NCI-H1930 (cell line): ENCODE measurements around the gene ELAVL1.
"Not testable (repeated sequence)": the region's sequence is repeated elsewhere in the genome, so short reads cannot be mapped to it uniquely, and the experiment has no call there.

Experiments
- DNase-seq, 2 experiments: peaks; one replicate each; lab custom pipeline; 2025; lab: John Stamatoyannopoulos, UW

ELAVL1 gene

DNA sequence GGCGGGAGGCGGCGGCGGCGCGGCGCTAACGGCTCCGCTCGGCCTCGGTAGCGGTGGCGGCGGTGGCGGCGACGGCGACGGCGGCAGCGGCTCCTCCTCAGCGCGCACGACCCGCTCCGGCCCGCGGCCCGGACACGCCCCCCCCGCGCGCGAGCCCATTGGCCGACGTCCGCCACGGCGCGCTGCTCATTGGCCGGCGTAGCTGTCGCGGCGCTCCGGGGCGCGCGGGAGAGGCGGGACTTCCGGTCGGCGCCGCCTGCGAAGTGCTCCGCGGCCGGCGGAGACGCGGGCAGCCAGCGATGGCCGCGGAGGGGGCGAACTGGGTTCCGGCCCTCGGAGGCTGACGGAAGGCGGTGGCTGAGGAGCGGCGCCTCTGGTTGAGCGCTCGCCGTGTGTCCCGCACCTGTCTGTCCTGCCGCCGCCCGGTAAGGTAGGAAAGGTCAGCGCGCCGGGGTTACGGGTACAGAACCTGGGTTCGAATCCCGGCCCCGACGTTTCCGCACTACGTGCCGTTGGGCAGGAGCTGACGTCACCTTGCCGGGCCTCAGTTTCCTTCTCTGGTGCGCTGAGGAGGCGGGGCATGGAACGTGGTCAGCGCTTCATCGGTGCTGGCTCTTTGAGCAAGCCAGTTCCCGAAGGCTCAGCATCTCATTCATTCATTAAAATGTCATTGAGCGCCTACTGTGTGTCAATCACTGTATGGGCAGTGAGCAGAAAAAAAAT is at the start of gene ELAVL1:
ELAVL1 (minus strand) TSS at position 108 of the 723 bp plus-strand sequence. CDS start 13,826 bp downstream, outside the sequence.
- peak; percentile 60 to 88 for DNase-seq

DNA sequence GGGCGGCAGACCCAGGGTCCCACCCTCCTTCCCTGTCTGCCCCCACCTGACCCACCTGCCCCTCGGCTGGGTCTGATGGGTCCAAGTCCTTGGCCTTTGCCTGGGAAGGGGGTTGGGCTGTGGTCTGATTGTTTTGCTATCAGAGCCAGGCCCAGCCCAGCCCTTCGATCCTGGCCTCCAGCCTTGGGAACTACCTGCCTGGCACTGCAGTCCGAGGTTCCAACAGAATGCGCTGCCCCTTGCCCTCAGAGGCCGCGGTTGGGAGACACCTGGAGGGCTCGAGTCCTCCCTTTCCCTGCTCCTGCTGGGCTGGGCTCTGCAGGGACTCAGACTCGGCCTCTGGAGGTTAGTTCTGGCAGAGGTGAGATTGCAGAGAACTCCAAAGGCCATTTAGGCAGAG is 48.7 kb upstream of the ELAVL1 start:
- DNase-seq, result no peak

DNA sequence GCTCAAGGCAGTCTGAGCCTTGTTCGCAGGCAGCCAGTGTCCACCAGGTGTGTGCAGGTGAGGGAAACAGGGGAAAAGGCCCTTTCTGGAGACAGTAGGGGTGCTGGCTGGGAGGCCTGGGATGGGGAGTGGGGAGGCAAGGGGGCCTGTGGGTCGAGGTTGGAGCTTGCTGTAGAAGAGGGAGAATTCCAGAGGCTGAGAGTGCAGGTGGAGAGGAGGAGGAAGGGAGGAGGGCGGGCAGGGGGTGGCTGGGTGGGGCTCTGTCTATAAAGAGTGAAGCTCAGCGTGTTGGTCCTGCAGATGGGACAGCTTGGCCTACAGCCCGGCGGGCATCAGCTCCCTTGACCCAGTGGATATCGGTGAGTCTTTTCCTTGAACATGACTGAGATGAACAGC is 47.0 kb upstream of the ELAVL1 start, which contains the start of gene CCL25:
CCL25 (plus strand) TSS at position 297 of the 396 bp plus-strand sequence. CDS start 290 bp downstream, outside the sequence.
- DNase-seq, result no peak

DNA sequence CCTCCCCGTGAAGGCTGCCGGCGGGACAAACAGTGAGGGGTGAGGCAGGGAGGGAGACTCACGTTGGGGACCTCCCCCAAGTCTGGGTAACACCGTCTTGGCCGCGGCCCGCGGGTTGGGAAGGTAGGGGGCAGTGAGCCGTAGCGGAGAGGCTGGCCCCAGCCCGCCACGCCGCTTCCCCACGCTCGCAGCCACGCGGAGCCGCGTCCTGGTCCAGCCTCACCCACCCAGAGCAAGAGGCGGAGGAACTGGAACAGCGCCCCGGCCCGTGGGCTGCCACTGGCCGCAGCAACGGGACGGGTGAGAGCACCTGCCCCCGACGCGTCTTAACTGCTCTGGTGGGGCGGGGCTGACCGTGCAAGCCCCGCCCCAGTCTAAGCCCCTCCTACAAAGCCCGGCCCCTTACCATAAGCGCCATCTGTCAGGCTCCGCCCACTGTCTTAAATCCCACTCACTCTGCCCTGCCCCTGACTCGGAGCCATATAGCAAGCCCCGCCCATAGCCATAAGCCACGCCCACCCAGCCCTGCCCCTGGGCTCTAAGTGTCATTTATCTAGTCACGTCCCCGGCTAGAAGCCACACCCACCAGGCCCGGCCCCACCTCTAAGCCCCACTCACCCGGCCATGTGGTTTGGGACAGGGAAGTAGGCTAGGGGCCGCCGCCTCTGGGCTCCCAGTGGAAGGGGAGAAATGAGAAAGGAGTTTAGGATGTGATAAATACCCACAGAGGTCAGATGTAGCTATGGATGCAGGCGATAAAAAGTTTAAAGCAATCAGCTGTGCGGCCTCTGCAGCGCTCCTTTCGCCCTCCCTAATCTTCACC is 45.0 kb upstream of the ELAVL1 start:
- peak; percentile 47 to 53 for DNase-seq

DNA sequence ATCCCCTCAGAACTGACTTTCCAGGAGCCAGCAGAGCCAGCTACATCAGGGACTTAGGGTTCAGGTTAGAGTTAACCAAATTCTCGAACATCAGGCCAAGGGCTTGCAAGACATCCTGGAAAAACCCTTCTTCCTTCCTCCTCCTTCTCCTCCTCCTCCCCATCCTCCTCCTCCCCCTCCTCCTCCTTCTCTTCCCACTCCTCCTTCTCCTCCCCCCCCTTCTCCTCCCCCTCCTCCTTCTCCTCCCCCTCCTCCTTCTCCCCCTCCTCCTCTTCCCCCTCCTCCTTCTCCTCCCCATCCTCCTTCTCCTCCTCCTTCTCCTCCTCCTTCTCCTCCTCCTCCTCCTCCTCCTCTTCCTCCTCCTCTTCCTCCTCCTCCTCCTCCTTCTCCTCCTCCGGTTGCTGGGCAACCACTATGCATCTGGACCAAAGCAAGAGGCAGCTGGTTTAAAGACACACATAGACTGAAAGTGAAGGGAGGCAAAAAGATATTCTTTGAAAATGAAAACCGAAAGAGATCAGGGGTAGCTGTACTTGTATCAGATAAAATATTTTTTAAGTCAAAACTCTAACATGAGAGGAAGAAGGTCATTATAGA is 41.2 kb upstream of the ELAVL1 start:
- no peak for DNase-seq

DNA sequence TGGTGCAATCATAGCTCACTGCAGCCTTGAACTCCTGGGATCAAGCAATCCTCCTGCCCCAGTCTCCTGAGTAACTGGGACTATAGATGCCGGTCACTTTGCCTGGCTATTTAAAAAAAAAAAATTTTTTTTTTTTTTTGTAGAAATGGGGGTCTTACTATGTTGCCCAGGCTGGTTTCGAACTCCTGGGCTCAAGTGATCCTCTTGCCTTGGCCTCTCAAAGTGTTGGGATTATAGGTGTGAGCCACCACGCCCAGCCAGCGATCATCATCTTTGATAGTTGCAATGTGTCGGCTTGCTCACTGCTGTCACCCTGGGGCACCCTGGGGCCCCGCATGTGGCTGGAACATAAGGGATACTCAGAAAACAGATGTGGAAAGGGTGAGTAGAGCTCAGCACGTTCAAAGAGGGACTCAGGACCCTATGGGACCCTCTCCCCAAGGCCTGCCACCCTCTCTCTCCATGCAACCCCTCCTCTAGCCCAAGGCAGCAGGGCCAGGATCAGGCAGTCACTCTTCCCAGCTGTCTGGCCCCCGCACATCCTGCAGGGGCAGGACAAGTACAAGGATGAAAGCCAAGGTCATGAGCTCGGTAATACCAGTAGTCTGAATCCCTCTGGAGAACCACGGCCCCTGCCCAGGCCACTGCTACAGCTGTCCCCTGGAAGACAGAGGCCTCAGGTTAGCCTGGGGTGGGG is 40.6 kb upstream of the ELAVL1 start:
- DNase-seq, result no peak

DNA sequence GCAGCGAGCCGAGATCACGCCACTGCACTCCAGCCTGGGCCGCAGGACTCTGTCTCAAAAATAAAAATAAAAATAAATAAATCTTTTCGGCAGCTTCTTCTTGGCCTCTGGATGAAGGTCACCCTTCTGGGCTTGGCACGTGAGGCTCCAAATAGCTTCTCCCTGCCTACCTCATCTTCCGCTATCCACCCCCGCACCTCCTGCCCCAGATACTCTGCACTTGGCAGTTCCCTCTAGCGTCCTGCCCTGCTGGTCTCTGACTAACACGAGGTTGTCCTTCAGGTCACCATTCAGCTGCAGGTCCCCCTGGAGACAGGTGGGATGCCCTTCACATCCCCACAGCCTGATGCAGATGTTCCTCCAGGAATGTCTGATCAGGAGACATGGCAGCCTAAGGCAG is 38.6 kb upstream of the ELAVL1 start:
- DNase-seq, result no peak

DNA sequence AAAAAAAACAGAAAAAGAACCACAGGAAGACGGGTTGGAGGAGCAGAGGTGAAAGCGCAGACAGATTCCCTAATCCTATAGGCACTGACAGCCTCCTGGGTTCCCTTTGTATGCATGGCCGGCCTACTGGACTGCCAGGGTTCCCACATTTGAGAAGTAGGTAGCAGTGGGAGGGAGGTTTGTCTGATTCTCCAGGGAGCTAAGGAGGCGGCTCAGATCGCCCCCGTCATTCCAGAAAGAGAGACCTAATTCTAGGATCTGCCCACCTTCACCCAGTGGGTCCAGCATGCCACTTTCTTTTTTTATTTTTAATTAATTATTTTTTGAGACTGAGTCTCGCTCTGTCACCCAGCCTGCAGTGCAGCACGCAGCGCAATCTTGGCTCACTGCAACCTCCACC is 37.5 kb upstream of the ELAVL1 start:
- no peak for DNase-seq

DNA sequence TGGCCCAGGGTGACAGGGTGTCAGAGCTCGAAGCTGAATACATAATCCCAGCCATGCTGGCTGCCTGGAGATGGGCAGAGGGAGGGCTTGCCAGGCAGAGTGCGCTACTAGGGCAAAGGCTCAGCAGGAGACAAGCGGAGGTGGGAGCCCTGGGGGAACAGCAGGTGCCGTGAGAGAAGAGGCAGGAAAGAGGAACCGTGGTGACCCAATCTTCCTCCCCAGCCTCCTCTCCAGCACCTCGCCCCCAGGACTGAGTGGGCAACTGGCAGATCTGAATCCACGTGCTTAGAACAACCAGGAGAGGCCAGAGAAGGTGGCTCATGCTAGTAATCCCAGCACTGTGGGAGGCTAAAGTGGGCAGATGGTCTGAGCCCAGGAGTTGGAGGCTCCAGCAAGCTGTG is 36.1 kb upstream of the ELAVL1 start:
- DNase-seq, result no peak

DNA sequence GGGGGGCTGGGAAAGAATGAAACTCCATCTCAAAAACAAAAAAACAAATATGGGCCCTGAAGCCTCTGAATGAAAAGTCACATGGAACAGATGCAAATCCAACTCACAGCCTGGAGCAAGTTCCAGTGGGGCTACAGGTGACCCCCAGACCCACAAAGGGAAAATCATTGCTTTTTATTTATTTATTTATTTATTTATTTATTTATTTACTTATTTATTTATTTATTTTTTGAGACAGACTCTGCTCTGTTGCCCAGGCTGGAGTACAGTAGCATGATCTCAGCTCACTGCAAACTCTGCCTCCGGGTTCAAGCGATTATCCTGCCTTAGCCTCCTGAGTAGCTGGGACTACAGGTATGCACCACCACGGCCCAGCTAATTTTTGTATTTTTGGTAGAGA is 33.8 kb upstream of the ELAVL1 start:
- DNase-seq, result no peak

DNA sequence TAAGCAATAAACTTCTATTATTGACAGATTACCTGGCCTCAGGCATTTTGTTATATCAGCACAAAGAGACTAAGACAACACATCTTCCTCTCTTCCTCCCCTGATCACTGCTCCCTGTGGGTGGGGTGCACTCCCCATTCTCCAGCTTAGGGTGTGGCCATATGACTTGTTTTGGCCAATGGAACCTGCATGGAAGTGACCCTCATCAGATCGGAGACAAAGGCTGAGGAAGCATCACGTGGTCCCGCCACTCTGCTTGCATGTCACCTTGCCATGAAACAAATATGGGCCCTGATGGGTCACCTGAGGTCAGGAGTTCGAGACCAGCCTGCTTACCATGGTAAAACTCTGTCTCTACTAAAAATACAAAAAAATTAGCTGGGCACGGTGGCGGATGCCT is 33.4 kb upstream of the ELAVL1 start:
- DNase-seq, result no peak

DNA sequence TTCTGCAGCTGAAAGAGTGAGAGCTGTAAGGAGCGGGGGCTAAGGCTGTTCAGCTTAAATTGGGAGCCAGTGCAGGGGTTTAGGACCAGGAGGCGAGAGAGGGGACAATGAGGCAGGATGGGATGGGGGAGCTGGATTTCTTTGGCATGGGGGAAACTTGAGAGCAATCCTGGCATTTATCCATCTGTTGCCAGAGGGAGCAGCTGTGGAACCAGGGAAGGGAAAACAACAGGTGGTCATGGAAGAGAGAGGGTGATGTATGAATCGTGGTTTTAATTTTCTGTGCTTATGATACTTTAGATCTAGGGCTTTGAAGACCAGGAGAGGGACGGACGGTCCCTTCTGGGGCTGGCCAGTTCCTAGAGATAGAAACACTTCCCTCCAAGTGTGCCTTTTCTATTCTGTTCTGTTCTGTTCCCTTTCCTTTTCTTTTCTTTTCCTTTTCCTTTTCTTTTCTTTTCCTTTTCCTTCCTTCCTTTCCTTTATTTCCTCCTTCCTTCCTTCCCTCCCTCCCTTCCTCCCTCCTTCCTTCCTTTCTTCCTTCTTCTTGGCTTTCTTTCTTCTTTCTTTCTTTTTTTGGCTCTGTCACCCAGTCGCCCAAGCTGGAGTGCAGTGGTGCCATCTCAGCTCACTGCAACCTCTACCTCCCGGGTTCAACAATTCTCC is 31.1 kb upstream of the ELAVL1 start:
- DNase-seq, result no peak

DNA sequence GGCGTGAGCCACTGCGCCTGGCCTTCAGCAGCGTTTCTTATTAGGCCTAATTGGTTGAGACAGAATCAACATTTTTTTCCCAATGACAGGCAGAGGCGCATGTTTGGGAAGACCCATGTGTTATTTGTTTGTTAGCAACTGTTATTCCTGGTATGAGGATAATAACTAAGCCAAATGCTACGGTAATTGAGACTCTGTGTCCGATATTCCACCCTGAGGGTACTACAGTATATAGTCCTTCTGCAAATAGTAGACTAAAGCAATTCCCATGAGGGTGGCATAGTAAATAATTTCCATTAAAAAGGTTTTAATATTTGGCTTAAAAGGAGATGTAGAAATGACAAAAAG is 28.7 kb upstream of the ELAVL1 start:
- DNase-seq, result no peak

DNA sequence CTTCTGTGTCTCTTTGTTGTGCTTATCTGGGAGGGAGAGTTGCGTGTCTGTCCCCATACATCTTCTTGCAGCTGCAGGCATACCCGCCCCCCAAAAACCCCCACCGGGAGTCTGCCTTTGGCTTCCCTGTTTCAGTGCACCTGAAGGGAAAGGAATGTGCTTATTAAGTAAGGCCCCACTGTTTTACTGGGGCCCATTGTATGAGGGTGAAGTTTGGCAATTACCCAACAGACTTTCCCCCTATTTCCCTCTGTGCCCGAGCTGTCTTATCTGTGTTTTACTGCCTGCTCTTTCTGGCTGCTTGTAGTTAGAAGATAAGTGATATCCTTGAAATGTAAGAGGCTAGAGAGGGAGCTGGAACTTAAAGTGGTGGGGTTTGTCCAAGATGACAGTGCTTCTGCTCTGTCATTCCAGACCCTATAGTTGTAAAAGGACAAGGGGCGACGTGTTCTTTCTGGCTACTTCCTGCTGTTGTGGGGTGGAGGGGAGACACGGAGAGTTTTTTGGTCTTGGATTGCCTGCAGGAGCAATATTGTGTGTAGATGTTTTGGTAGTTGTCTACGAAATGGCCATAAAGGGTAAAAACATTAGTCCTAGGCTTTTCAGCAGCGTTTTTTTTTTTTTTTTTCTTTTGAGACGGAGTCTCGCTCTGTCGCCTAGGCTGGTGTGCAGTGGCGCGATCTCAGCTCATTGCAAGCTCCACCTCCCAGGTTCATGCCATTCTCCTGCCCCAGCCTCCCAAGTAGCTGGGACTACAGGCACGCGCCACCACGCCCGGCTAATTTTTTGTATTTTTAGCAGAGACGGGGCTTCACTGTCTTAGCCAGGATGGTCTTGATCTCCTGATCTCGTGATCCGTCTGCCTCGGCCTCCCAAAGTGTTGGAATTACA is 28.1 kb upstream of the ELAVL1 start:
- not testable (repeated sequence) for DNase-seq

DNA sequence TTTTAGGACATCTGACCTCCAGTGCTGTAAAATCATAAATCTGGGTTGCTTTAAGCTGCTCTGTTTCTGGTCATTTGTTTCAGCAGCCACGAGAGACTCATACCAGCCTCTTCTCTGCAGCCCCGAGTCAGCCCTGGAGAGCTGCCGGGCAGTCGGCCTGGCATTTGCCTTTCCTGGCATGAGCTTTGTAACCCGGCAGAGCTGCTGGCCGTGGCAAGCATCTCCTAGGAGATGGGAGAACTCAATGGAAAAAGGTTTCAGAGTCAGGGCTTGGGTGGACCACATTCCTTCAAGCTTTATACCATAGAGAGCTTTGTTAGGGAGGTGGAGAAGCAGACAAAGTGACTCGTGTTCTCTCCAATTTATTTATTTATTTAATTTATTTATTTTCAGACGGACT is 25.5 kb upstream of the ELAVL1 start:
- no peak for DNase-seq

DNA sequence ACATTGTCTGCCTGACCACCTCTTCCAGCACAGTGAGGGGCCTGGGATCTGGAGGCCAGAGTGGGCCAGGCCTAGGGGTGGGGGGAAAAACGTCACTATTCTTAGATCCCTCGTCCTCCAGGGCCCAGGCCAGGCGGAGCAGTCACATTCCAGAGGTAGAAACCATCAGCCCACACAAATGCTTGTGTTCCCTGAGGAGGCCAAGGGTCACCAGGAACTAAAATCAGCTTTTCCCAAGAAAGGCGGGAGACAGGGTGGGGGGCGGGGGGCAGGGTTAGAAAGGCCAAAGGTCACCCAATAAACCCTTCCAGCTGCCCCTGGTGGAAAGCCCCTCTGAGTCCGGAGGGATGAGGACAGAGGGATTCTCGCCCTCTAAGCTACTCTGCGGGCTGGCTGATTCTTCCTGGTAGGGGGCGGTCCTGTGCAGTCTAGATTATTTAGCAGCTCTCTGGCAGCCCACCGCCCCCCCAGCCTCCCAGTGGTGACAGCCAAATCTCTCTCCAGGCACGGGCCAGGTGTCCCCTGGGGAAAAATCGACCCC is 23.6 kb upstream of the ELAVL1 start:
- DNase-seq, result no peak

DNA sequence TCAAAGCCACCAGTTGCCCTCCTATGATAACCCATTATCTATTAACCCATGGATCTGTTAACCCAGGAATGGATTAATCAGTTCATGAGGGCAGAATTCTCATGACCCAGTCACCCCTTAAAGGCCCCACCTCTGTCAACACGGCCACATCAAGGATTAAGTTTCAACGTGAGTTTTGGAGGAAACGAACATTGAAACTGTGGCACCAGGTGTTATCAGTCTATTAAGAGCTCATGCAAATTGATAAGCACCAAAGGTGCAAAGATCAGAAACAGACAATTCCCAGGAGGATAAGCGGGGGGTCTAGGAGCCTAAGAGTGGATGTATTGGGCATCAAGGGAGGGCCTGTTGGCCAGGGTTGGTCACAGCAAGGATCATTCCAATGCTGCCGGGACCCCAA is 19.9 kb upstream of the ELAVL1 start:
- no peak for DNase-seq

DNA sequence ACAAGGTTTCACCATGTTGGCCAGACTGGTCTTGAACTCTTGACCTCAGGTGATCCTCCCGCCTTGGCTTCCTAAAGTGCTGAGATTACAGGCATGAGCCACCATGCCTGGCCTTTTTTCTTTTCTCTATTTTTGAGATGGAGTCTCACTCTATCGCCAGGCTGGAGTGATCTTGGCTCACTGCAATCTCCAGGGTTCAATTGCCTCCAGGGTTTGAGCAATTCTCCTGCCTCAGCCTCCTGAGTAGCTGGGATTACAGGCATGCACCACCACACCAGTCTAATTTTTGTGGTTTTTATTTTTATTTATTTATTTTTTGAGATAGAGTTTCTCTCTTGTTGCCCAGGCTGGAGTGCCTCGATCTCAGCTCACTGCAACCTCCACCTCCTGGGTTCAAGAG is 18.8 kb upstream of the ELAVL1 start:
- DNase-seq, result not testable (repeated sequence)

DNA sequence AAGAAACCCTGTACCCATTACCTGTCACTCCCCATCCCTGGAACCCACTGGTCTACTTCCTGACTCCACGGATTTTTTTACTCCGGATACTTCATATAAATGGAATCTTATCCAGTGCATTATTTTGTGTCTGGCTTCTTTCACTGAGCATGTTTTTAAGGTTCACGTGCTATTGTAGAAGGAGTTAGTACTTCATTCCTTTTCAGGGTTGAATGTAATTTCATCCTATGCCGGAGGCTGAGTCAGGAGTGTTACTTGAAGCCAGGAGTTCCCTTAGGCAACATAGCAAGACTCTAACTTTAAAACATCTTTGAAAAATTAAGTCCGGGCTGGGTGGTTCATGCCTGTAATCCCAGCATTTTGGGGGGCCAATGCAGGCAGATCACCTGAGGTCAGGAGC is 17.9 kb upstream of the ELAVL1 start:
- no peak for DNase-seq

DNA sequence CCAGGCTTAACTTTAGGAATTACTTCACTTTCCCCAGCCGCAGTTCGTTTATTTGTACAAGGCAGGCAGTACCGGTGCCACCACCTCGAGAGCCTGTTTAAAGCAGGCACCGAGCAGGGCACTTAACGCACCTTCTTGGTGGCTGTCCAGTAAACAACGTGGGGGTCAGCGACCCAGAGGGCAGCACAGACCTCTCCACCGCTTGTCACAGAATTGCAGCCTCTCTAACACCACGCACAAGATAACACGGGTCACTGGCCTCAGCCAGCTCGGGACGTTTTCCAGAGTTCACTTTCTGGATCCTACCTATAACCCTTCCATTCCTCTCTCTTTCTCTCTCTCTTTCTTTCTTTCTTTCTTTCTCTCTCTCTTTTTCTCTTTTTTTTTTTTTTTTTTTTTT is 16.8 kb upstream of the ELAVL1 start:
- DNase-seq, result no peak

DNA sequence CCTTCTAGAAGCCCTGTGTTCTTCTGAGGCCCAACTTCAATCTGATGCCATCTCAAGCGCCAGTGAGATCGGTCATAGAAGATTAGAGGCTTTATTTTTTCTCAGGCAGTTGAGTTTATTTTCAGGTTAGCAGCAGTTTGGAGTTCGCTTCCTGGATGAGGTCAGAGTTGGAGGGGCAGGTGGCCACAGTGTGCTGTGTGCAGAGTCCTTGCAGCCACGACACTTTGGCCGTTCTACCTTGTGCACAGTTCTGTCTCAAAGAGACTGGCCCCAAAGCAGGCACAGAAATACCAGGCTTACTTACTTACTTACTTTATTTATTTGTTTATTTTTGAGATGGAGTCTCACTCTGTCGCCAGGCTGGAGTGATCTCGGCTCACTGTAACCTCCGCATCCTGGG is 15.9 kb upstream of the ELAVL1 start:
- no peak for DNase-seq
